Pulmonary artery endothelial cell (primary cell): ENCODE measurements around the gene DUSP7. TPM values are rescaled to one million over a fixed set of nuclear protein-coding genes. Genes with fewer than 3 reads are reported as not detected.

Experiments
- DNase-seq: peaks from one replicate; pipeline ENCODE4 v3.0.0-alpha.2; 2011; ENCODE audit warnings: low read depth, low spot score
- total RNA-seq: library from RNA; depleted of rRNA; stranded (reverse); fragments of >200 nt; gene quantifications from 2 replicates; pipeline ENCODE4 v1.2.3, GENCODE V29; 2014

The DUSP7 gene
- total RNA-seq, 1 donor from 2014 or later = 10.7 TPM

DNA sequence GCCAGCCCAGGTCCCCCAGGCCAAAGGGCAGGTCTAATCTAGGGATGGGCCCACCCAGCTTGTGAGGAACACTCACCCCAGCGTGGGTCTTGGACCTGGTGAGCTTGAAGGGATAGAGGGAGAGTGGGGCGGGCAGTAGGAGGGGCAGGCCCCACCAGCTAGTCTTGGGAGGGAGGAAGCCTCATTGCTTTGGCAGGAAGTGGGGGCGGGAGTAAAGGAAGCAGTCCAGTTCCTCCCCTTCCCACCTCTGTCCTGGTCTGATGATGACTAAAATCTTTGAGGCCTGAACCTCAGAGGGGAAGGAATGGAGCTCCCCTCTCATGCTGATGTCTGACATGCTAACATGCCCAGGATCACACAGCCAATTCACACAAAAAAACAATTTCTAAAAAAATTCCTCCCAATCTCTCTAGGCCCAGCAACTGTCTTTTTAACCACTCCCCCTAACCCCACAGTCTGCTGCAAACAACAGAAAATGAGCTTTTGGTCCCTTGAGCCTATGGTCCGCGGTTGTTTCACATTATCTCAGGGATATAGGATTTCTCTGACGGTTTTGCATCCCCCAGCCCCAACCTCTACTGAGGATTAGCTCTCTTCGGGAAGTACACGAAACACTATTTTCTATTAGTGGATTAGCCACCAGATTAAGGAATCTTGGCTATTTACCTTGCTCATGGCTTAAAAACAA is 30.7 kb upstream of the DUSP7 start:
- DNase-seq = no peak

GRCh38 chr3:52086461-52086860 is 30.1 kb upstream of the DUSP7 start:
- no peak for DNase-seq

DNA sequence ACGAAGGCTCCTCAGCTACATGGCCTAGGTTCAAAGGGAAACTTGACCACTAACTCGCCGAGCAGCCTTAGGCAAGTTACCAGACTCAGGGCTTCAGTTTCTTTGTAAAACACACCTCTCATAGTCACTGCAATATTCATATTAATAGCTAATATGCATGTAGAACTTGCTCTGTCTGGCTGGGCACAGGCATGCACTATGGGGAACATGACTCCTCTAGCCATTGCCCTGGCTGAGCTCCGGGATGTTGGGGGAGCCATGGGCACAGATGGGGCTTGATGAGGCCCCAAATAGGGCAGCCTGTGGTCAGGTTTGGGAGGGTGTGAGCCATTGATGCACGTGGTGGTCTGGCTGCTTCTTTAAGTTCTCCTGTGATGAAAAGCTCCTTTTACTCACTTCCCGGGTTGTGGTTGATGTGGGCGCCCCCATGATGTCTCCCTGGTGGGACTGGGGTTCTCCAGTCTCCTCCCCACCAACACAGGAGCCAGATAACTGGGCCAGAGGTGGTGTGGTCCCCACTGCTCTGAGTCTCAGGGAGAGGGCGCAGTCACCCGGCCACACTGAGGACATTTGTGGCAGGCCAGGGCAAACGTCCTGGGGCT is 29.4 kb upstream of the DUSP7 start:
- no peak for DNase-seq

DNA sequence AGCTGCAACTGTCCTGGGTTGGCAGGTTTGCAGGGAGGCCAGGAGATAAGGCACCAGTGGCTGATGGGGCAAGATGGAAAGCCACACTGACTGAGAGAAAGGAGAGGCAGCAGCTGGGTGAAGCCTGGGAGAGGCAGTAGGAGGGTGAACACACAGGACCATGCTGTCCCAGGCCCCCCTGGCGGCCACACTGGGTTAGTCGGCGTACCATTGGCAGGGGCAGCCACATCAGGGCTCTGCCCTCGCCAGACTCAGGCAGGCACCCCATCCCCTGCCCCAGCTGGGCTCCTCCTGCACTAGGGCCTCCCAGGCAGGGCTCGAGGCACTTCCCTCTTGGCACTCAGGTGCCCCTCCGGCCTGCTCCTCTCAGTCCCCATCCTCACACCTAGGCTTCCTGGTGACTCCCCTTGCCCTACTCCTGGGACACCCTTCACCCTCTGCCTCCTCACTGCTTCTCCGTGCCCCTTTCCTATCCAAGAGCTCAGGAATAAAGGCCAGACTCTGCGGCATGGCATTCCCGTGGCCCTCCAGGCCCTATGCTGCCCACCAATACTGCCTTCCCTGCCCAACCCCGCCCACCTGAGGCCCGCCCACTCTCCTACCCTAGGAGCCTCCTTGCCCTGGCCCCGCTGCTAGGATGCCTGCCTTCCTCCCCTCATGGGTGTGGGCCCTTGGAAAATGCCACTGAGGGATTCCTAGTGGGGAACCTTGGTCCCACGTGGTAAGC is 28.7 kb upstream of the DUSP7 start:
- DNase-seq = no peak

- no peak for DNase-seq
These were observed 28.0 kb upstream of the DUSP7 start for GRCh38 chr3:52084216-52084945.

GRCh38 chr3:52083556-52084087 is 27.3 kb upstream of the DUSP7 start:
- DNase-seq = no peak

GRCh38 chr3:52082951-52083350 is 26.6 kb upstream of the DUSP7 start:
- DNase-seq = no peak

DNA sequence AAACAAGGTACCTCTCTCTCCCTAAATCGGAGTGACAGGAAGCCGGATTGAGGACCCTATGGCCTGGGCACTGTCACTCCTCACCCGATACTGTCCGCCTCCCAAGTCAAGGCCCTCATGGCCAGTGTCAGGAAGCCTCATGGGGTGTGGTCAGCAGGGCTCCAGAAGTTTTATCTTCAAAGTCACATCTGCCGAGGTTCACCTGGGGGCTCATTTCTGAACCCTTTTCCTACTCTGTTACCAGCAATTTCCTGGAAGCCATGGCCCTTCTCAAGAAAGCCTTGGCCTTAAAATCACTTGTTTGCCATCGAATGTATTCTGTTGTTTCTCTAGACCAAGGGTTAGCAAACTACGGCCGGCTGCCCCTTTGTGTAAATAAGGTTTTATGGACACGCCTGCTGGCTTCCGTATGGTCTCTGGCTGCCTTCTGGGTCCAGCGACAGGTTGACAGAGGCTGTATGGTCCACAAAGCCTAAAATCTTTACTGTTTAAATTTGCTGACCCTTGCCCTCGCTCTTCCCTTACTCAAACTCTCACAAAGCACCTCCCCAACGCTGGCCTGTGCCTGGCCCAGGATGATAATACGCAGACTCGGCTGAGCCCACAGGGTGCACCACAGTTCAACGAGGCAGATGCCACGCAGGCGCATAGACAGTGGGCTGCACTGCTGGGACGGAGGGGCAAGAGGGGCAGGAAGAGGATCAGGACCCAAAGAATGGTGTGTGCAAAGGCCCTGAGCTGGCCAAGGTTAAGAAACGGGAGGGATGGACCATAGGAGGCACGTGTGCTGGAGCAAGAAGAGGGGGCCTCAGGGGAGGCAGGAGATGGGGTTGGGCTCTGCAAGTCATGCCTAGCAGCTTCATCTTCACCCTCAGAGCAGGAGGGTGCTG is 24.7 kb upstream of the DUSP7 start:
- no peak for DNase-seq

- DNase-seq = no peak
These were observed 23.6 kb upstream of the DUSP7 start for GRCh38 chr3:52079958-52080357.

GRCh38 chr3:52078781-52079560 is 22.6 kb upstream of the DUSP7 start:
- DNase-seq = no peak

GRCh38 chr3:52077925-52078324 is 21.6 kb upstream of the DUSP7 start:
- DNase-seq = no peak

DNA sequence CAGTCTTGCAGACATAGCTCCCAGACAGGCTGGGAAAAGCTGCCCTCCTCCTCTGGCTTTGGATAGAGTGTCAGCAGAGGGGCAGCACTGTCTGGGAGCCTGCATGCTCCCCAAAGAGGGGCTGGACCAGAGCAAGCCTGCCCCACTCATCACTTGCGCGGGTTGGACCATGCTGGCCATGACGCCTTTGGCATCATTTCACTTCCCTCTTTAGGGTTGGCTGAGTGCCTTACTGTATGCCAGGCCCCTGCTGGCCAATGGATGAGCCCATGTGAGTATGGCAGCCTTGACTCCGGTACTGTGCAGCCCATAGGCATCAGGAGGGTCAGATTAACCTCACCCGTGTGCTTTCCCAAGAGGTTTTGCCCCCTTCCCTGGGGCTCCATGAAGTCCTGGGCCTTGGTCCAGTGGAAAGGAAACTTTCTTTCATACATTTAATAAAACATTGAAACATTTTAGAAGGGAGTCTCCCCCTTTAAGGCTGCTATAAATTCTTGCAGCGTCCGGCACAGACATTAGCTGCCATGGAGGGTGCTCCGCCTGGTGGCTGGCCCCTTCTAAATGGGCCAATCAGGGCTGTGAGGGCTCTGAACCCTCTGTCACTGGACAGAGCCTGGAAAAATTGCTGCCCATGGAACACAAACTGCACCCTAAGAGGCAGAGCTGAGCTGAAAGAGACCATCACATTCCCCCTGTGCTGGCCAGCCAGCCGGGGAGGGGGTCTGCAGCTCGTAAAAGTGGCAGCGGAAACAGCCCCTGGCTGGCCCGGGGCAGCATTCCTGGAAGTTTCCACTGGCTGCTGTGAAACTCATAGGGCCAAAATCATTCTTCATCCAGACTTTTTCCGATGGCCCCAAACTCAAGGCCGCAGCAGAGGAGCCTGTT is 20.8 kb upstream of the DUSP7 start:
- DNase-seq = no peak

- DNase-seq = no peak
These were observed 17.1 kb upstream of the DUSP7 start for GRCh38 chr3:52073490-52073889.

GRCh38 chr3:52072471-52072870 is 16.1 kb upstream of the DUSP7 start:
- DNase-seq = no peak

- no peak for DNase-seq
These were observed 15.6 kb upstream of the DUSP7 start for GRCh38 chr3:52072020-52072419.

DNA sequence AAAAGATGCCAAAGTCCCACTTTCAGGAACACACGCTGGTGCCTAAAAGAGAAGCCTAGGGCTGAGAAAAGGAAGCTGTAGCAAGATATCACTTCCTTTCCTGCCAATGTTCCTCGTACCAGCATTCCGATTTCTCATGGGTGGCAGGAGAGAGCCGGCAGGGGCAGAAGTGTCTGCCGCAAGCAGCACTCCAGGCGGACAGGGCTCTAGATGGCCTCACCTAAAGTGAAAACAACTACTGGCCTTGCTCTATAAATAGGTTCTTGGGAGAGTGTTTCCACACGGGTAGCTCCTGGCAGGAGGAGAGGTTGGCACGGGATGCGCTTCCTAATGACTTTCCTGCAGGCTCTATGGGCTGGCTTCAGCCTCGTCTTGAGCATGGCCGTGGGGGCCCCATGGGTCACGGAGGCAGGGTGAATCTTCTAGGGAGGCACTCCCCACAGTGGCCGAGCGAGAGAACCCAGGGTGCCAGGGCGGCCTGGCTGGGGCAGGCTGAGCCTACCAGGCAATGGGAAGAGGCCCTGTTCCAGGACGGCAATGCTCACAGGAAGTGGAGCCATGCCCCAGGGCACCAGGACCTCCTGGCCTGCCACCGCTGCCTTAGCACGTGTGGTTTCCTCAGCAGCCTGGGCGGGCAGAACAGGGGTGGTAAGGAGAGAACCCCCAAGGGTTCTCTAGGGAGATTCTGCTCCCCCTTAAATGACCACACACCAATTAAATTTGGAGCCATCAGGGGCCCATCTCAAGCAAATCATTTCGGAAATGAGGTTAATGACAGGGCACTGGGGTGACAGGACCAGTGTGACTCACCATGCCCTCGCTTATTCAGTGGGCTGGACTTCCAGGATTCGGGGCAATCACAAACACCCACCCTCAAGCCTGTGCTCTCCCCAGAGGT is 14.6 kb upstream of the DUSP7 start:
- DNase-seq = no peak

GRCh38 chr3:52069855-52070254 is 13.5 kb upstream of the DUSP7 start:
- DNase-seq = no peak

GRCh38 chr3:52069135-52069534 is 12.8 kb upstream of the DUSP7 start:
- DNase-seq = no peak
